Measurements from ENCODE around the gene ADAMTS17. TPM values are rescaled to one million over a fixed set of nuclear protein-coding genes. Genes with fewer than 3 reads are reported as not detected.

ADAMTS17 gene
- total RNA-seq, 1 donor from 2014 or later, result 4.8 TPM

GRCh38 chr15:100284191-100284590 is 57.6 kb downstream of the ADAMTS17 start:
- peaks cover 12% of the 10 kb centered on the region for H3K4me1 Mint-ChIP-seq (ENCODE audit: unreplicated experiment)

GRCh38 chr15:100281096-100281917 is 60.5 kb downstream of the ADAMTS17 start:
- no peak for TF ChIP-seq CTCF (IDR thresholded peaks at IDR 0.05; ENCODE audit: unreplicated experiment)
- H3K27me3 Mint-ChIP-seq (ENCODE audit: unreplicated experiment), result peaks cover 10% of the 10 kb centered on the region
- peaks cover 4% of the 10 kb centered on the region for H3K9me3 Mint-ChIP-seq (ENCODE audit: unreplicated experiment)
- peaks cover 13% of the 10 kb centered on the region for H3K36me3 Mint-ChIP-seq (ENCODE audit: low read depth, unreplicated experiment)
- no peak overlapping the region for H3K4me3 Mint-ChIP-seq (ENCODE audit: unreplicated experiment)
- peaks cover 12% of the 10 kb centered on the region for H3K4me1 Mint-ChIP-seq (ENCODE audit: unreplicated experiment)
- DNase-seq (ENCODE audit: low spot score), result no peak
- no peak overlapping the region for H3K27ac Mint-ChIP-seq (ENCODE audit: unreplicated experiment)

More at GRCh38 chr15:100284191-100284590, 57.6 kb downstream of the ADAMTS17 start:
- DNase-seq (ENCODE audit: low spot score), result no peak
- Mint-ChIP-seq H3K9me3 (ENCODE audit: unreplicated experiment) (peaks cover 4% of the 10 kb centered on the region), H3K27me3 (ENCODE audit: unreplicated experiment) (peaks cover 10% of the 10 kb centered on the region), H3K36me3 (ENCODE audit: low read depth, unreplicated experiment) (peaks cover 13% of the 10 kb centered on the region), H3K27ac (ENCODE audit: unreplicated experiment) (no peak overlapping the region), H3K4me3 (ENCODE audit: unreplicated experiment) (no peak overlapping the region)
- TF ChIP-seq CTCF (IDR thresholded peaks at IDR 0.05; ENCODE audit: unreplicated experiment), result no peak

- H3K9me3 Mint-ChIP-seq (ENCODE audit: unreplicated experiment), result peaks cover 4% of the 10 kb centered on the region
- H3K4me1 Mint-ChIP-seq (ENCODE audit: unreplicated experiment), result peaks cover 12% of the 10 kb centered on the region
- H3K4me3 Mint-ChIP-seq (ENCODE audit: unreplicated experiment), result peak overlapping the region; percentile 54
- no peak for TF ChIP-seq CTCF (IDR thresholded peaks at IDR 0.05; ENCODE audit: unreplicated experiment)
- no peak overlapping the region for H3K27ac Mint-ChIP-seq (ENCODE audit: unreplicated experiment)
- no peak for DNase-seq (ENCODE audit: low spot score)
- peaks cover 10% of the 10 kb centered on the region for H3K27me3 Mint-ChIP-seq (ENCODE audit: unreplicated experiment)
- H3K36me3 Mint-ChIP-seq (ENCODE audit: low read depth, unreplicated experiment), result peaks cover 8% of the 10 kb centered on the region
These were observed 61.9 kb downstream of the ADAMTS17 start for GRCh38 chr15:100279849-100280248.

GRCh38 chr15:100279446-100279845 is 62.3 kb downstream of the ADAMTS17 start:
- DNase-seq (ENCODE audit: low spot score), result no peak
- Mint-ChIP-seq H3K27ac (ENCODE audit: unreplicated experiment) (no peak overlapping the region), H3K9me3 (ENCODE audit: unreplicated experiment) (peaks cover 4% of the 10 kb centered on the region), H3K27me3 (ENCODE audit: unreplicated experiment) (peaks cover 10% of the 10 kb centered on the region), H3K4me3 (ENCODE audit: unreplicated experiment) (no peak overlapping the region), H3K36me3 (ENCODE audit: low read depth, unreplicated experiment) (peaks cover 8% of the 10 kb centered on the region), H3K4me1 (ENCODE audit: unreplicated experiment) (peaks cover 12% of the 10 kb centered on the region)
- TF ChIP-seq CTCF (IDR thresholded peaks at IDR 0.05; ENCODE audit: unreplicated experiment), result no peak
